CD4-positive, alpha-beta T cell (primary cell): Measurements from ENCODE around the gene MSANTD1. TPM values are rescaled to one million over a fixed set of nuclear protein-coding genes. Genes with fewer than 3 reads are reported as not detected.

ENCODE experiments used
- ATAC-seq: fragments of 200-7000 bp; cut with Tn5 transposase; one replicate; pipeline ENCODE4 v1.10.0; 2022; ENCODE audit warnings: mild to moderate bottlenecking; ENCODE audit not compliant: poor library complexity
- CTCF ChIA-PET: fragments of 350-600 bp; sonication (Branson Sonifier 250); formaldehyde crosslinking; loops from one replicate; lab custom pipeline; 2021; ENCODE audit warnings: antibody characterized with exemption, inconsistent platforms; lab: Charles Lee
- POLR2A ChIA-PET: fragments of 350-600 bp; sonication (Branson Sonifier 250); formaldehyde crosslinking; loops from one replicate; lab custom pipeline; 2021; ENCODE audit warnings: antibody characterized with exemption, inconsistent platforms; lab: Charles Lee
- DNase-seq, 14 experiments: peaks; one replicate each; pipeline ENCODE4 v3.0.0-alpha.2; 2013 to 2020; ENCODE audit warnings: mixed read lengths in 2 of 14
- H3K27ac ChIP-seq, 2 donors: one replicate each; pipeline versions ENCODE4 v1.5.1 to v1.7.0; 2013; ENCODE audit warnings: low read length in 2 of 2, low read depth in 1 of 2, mild to moderate bottlenecking in 1 of 2
- H3K27me3 ChIP-seq, 2 experiments: 1 replicate in 1 of 2; 2 replicates in 1 of 2; pipeline versions ENCODE4 v1.6.1 to v1.7.0; 2013; ENCODE audit warnings: low read length in 2 of 2, control low read depth in 1 of 2, mild to moderate bottlenecking in 1 of 2, moderate library complexity in 1 of 2; ENCODE audit not compliant: insufficient read depth in 2 of 2, control insufficient read depth in 1 of 2
- H3K36me3 ChIP-seq: one replicate; pipeline ENCODE4 v1.6.1; 2013; ENCODE audit warnings: low read length, control low read depth; ENCODE audit not compliant: insufficient read depth
- H3K4me1 ChIP-seq: one replicate; pipeline ENCODE4 v1.6.1; 2013; ENCODE audit warnings: low read length, control low read depth; ENCODE audit not compliant: insufficient read depth
- H3K4me3 ChIP-seq: one replicate; pipeline ENCODE4 v1.5.1; 2013; ENCODE audit warnings: mild to moderate bottlenecking, low read length, moderate library complexity
- H3K9me3 ChIP-seq, 2 experiments: 1 replicate in 1 of 2; 2 replicates in 1 of 2; pipeline versions ENCODE4 v1.6.1 to v1.7.0; 2013; ENCODE audit warnings: low read length in 2 of 2, mild to moderate bottlenecking in 2 of 2, control low read depth in 1 of 2, moderate library complexity in 1 of 2; ENCODE audit not compliant: control insufficient read depth in 1 of 2, insufficient read depth in 1 of 2
- H3K27ac Mint-ChIP-seq: one replicate; pipeline ENCODE4 v1.8.0; 2020; ENCODE audit warnings: mixed read lengths
- H3K27me3 Mint-ChIP-seq: one replicate; pipeline ENCODE4 v1.8.0; 2021; ENCODE audit warnings: mixed read lengths
- H3K36me3 Mint-ChIP-seq: one replicate; pipeline ENCODE4 v1.8.0; 2021; ENCODE audit warnings: low read depth, mixed read lengths
- H3K4me1 Mint-ChIP-seq: one replicate; pipeline ENCODE4 v1.8.0; 2021; ENCODE audit warnings: low read depth, mixed read lengths
- H3K4me3 Mint-ChIP-seq: one replicate; pipeline ENCODE4 v1.8.0; 2020; ENCODE audit warnings: mild to moderate bottlenecking, mixed read lengths
- H3K9me3 Mint-ChIP-seq: one replicate; pipeline ENCODE4 v1.8.0; 2020; ENCODE audit warnings: mixed read lengths
- CTCF ChIP-seq: fragments of 200-600 bp; IDR thresholded peaks from one replicate; pipeline ENCODE4 v1.8.0; 2022; ENCODE audit warnings: antibody characterized with exemption, mild to moderate bottlenecking
- intact Hi-C, 2 experiments: fragments of 100-400 bp; cut with DNase I in 1 of 2; cut with micrococcal nuclease in 1 of 2; formaldehyde crosslinking; loops; one replicate each; pipeline versions ENCODE4 v1.15.1 to v1.9.0; 2023 to 2025; cut with DNase I, micrococcal nuclease
- total RNA-seq, 174 experiments: library from RNA in 2 of 174; stranded (reverse) in 2 of 174; gene quantifications; one replicate each; pipeline ENCODE4 v1.2.3 and lab custom pipeline; 2021 to 2026

Gene MSANTD1
- total RNA-seq, 2 experiments from 2014 or later, result 0.67 to 0.74 TPM

GRCh38 chr4:3232871-3233271 is 16.1 kb upstream of the MSANTD1 start:
- no peak overlapping the region for H3K4me3 Mint-ChIP-seq
- H3K36me3 Mint-ChIP-seq, result peaks cover 86% of the 10 kb centered on the region
- ATAC-seq, result no peak
- no peak overlapping the region for H3K27ac Mint-ChIP-seq
- Histone ChIP-seq H3K4me3 (no peak overlapping the region), H3K9me3 (no peaks in the 10 kb centered on the region), H3K4me1 (no peaks in the 10 kb centered on the region), H3K36me3 (peaks cover 85% of the 10 kb centered on the region), H3K27me3 (no peaks in the 10 kb centered on the region), H3K27ac (no peak overlapping the region)
- no peak for DNase-seq
- H3K4me1 Mint-ChIP-seq, result no peaks in the 10 kb centered on the region
- ChIA-PET POLR2A (no interaction called here), CTCF (no interaction called here)
- H3K9me3 Mint-ChIP-seq, result no peaks in the 10 kb centered on the region
- TF ChIP-seq CTCF, result no peak
- no peaks in the 10 kb centered on the region for H3K27me3 Mint-ChIP-seq
- intact Hi-C loops, result no loop called here

- no peak overlapping the region for H3K4me3 Mint-ChIP-seq
- H3K27ac Mint-ChIP-seq, result no peak overlapping the region
- DNase-seq, result no peak
- intact Hi-C loops, result no loop called here
- no peaks in the 10 kb centered on the region for H3K27me3 ChIP-seq
- H3K36me3 Mint-ChIP-seq, result peaks cover 86% of the 10 kb centered on the region
- no peak for TF ChIP-seq CTCF
- ChIA-PET CTCF (no interaction called here), POLR2A (no interaction called here)
- no peaks in the 10 kb centered on the region for H3K9me3 ChIP-seq
- no peaks in the 10 kb centered on the region for H3K27me3 Mint-ChIP-seq
- H3K4me3 ChIP-seq, result no peak overlapping the region
- ATAC-seq, result no peak
- no peaks in the 10 kb centered on the region for H3K9me3 Mint-ChIP-seq
- H3K36me3 ChIP-seq, result peaks cover 85% of the 10 kb centered on the region
- no peaks in the 10 kb centered on the region for H3K4me1 ChIP-seq
- no peak overlapping the region for H3K27ac ChIP-seq
- H3K4me1 Mint-ChIP-seq, result no peaks in the 10 kb centered on the region
Observed at GRCh38 chr4:3233391-3234071, 15.4 kb upstream of the MSANTD1 start.

GRCh38 chr4:3234171-3235029 is 14.6 kb upstream of the MSANTD1 start:
- Mint-ChIP-seq H3K27ac (no peak overlapping the region), H3K27me3 (no peaks in the 10 kb centered on the region), H3K36me3 (peaks cover 83% of the 10 kb centered on the region), H3K9me3 (no peaks in the 10 kb centered on the region), H3K4me3 (no peak overlapping the region), H3K4me1 (no peaks in the 10 kb centered on the region)
- Histone ChIP-seq H3K36me3 (peaks cover 84% of the 10 kb centered on the region), H3K9me3 (no peaks in the 10 kb centered on the region), H3K4me3 (no peak overlapping the region), H3K27ac (no peak overlapping the region), H3K4me1 (no peaks in the 10 kb centered on the region), H3K27me3 (no peaks in the 10 kb centered on the region)
- POLR2A ChIA-PET, result no interaction called here
- intact Hi-C loops, result no loop called here
- no peak for TF ChIP-seq CTCF
- DNase-seq, result no peak
- no peak for ATAC-seq
- CTCF ChIA-PET, result no interaction called here
